ENCODE data around the gene QSOX1. TPM values are rescaled to one million over a fixed set of nuclear protein-coding genes. Genes with fewer than 3 reads are reported as not detected.

Gene QSOX1
- total RNA-seq: 10 to 100 TPM; 19.6 to 45.2 (median 28.4) TPM

- Histone ChIP-seq H3K4me3 (replicated peaks in 1 of 3) (peak within 1 kb of the TSS; percentile 27 to 83 (median 64)), H3K4me1 (peaks cover 0 to 12% of the 10 kb centered on the region in 2 donors), H3K27ac (peak within 1 kb of the TSS; percentile 73 to 82 (median 77)), H3K27me3 (no peaks in the 10 kb centered on the region), H3K9me3 (no peaks in the 10 kb centered on the region), H3K36me3 (no peaks in the 10 kb centered on the region)
- WGBS, 2 donors: 0% methylated on average over 9 to 23 of the region's 100 CpGs
- TF ChIP-seq POLR2A (IDR thresholded peaks at IDR 0.05) (peak; percentile 53 to 86), CTCF (IDR thresholded peaks at IDR 0.05) (peak in 2 of 6 experiments; percentile 16 to 32)
- intact Hi-C loops (cut with DNase I): no loop called here
- DNase-seq: peak; percentile 83 to 86
Measured at GRCh38 chr1:180154325-180155181, at the start of gene QSOX1. Gene QSOX1, plus strand, starts transcription at chr1:180154869. Its CDS starts 39 bp downstream, at chr1:180154908.

- H3K27me3 ChIP-seq: no peaks in the 10 kb centered on the region
- intact Hi-C loops (cut with DNase I): no loop called here
- WGBS, 2 donors: 95 to 96% methylated on average over 2 of the region's 2 CpGs
- no peaks in the 10 kb centered on the region for H3K4me1 ChIP-seq
- TF ChIP-seq POLR2A (IDR thresholded peaks at IDR 0.05) (no peak), CTCF (IDR thresholded peaks at IDR 0.05) (no peak)
- no peak overlapping the region for H3K4me3 ChIP-seq (replicated peaks in 1 of 3)
- DNase-seq: no peak
- H3K27ac ChIP-seq: no peak overlapping the region
- H3K36me3 ChIP-seq: peaks cover 19 to 23% of the 10 kb centered on the region in 2 donors
- H3K9me3 ChIP-seq: no peaks in the 10 kb centered on the region
Measured at GRCh38 chr1:180112091-180112490, 42.6 kb upstream of the QSOX1 start.

GRCh38 chr1:180112984-180113647 is 41.6 kb upstream of the QSOX1 start:
- H3K4me3 ChIP-seq (replicated peaks in 1 of 3): no peak overlapping the region
- no peaks in the 10 kb centered on the region for H3K4me1 ChIP-seq
- DNase-seq: no peak
- TF ChIP-seq CTCF (IDR thresholded peaks at IDR 0.05) (no peak), POLR2A (IDR thresholded peaks at IDR 0.05) (no peak)
- peaks cover 19 to 23% of the 10 kb centered on the region in 2 donors for H3K36me3 ChIP-seq
- H3K27ac ChIP-seq: no peak overlapping the region
- 77 to 91% methylated on average over 2 of the region's 2 CpGs for WGBS, 2 donors
- H3K9me3 ChIP-seq: no peaks in the 10 kb centered on the region
- H3K27me3 ChIP-seq: no peaks in the 10 kb centered on the region
- intact Hi-C loops (cut with DNase I): no loop called here

- H3K4me1 ChIP-seq: no peaks in the 10 kb centered on the region
- H3K27me3 ChIP-seq: no peaks in the 10 kb centered on the region
- peaks cover 19% of the 10 kb centered on the region in 2 donors for H3K36me3 ChIP-seq
- no peak for TF ChIP-seq POLR2A (IDR thresholded peaks at IDR 0.05)
- TF ChIP-seq CTCF (IDR thresholded peaks at IDR 0.05): no peak
- H3K9me3 ChIP-seq: no peaks in the 10 kb centered on the region
- intact Hi-C loops (cut with DNase I): no loop called here
- 93 to 94% methylated on average over 4 of the region's 4 CpGs for WGBS, 2 donors
- no peak overlapping the region for H3K4me3 ChIP-seq (replicated peaks in 1 of 3)
- no peak overlapping the region for H3K27ac ChIP-seq
- DNase-seq: no peak
Measured at GRCh38 chr1:180114396-180114945, 40.2 kb upstream of the QSOX1 start.

Data from thyroid gland (tissue), 4 donors.